NCI-H146 treated with DMSO at 0.1 percent for 48 hours (cell line): ENCODE measurements around the gene RIN1.

ENCODE experiments used
- DNase-seq: peaks from one replicate; lab custom pipeline; 2025; ENCODE audit not compliant: unreplicated experiment; lab: John Stamatoyannopoulos, UW

The RIN1 gene

DNA sequence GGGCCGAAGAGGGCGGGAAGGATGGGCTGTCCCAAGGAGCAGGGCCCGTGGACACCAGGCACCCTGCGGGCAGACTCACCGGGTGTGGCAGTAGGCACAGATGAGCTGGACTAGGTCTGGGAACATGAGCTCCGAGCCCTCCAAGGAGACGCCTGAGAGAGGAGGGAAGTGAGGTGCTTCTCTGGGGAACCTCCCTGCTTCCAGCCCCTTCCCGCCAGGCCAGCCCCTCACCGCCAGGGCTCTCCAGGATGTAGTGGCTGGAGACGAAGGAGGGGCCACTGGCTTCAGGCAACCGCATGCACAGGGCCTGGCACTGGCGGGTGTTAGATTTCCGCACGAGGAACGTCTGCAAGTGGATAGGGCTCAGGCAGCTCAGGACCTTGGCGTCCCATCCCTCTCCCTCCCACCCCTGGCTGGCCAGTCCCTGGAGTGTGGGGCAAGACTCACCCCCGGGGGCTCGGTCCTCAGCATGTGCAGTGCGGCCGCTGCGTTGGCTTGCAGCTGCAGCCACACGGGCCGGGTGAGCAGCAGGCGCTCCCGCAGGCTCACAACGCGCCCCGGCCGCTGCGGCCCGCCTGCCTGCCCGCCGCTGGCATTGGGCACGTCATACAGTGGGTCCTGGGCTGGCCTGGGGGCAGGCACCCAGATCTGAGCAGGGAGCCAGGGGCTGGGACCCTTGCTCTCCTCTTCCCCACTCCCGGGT is 552 bp downstream of the RIN1 start:
- DNase-seq: no peak

- DNase-seq: no peak
Measured at GRCh38 chr11:66334605-66335442, 1.4 kb downstream of the RIN1 start.

- no peak for DNase-seq
Measured at GRCh38 chr11:66333896-66334604, 2.2 kb downstream of the RIN1 start.

- DNase-seq: no peak
Measured at GRCh38 chr11:66333220-66333877, 2.9 kb downstream of the RIN1 start.

- DNase-seq: no peak
Measured at GRCh38 chr11:66332371-66333219, 3.6 kb downstream of the RIN1 start.

DNA sequence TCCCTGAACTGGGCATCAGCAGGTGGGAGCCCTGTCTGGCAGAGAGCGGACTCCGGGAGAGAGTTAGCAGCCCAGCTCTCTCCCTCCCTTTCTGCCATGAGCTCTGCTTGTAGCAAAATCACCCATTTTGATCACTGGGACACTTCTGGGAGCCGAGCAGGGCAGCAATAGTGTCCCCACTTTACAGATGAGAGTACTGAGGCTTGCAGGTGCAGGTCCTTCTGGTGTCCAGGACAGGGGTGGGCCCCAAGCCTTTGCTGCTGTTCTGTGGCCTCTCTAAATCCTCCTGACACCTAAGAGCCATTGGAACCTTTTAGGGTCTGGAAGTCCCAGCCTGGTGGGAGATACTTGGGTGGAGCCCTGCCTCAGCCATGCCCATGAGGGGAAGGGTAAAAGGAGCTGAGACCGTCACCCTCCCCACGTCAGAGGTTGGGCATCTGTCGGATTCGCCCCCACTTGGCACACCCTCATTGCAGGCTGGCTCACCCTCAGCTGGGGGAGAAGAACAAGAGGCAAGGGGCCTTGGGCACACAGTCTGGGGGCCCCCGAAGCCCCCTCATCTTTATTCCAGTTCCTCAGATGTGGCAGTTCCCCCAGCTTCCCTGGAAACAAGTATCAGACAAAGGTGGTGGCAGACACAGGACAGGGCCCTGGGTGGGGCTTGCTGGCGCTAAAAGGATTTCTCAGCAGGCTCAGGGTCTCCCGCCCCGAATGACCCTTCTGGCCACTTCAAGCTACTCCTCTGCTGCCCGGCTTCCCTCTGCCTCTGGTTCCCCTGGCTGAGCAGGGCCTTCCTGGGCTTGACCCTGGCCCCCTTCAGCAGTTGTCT is 4.5 kb downstream of the RIN1 start:
- no peak for DNase-seq

DNA sequence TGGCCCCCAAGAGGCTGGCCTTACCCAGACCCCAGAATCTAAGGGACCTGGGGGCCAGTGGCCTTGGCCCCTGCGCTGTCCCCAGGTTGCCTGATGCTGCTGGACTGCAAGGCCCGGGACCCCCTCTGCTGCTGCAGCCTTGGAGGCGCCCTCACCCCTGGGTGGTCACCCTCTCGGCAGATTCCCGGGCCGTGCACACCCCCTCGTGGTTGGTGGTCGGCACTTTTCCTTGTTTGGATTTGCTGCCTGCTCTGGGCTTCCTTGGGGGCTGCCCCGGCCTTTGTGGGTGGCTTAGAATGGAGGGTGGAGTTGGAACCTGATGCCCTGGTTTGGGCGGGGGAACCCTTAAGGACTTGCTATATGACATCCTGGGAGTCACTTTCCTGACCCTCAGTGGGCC is 5.3 kb downstream of the RIN1 start:
- DNase-seq: no peak

DNA sequence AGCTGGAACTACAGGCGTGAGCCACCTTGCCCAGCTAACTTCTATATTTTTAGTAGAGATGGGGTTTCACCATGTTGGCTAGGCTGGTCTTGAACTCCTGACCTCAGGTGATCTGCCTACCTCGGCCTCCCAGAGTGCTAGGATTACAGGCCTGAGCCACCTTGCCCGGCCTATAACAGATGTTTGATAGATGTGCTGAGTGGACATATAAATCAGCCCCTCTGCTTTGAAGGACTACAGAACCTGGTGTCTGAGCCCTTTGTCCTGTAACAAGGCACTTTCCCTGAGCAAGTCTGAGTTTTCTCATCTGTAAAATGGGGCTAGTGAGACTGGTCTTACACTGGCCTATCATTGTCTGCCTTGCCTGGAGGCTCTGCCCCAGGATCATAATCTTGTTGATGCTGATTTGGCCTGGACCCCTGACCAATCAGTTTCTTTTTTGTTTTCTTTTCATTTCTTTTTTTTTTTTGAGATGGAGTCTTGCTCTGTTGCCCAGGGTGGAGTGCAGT is 7.0 kb downstream of the RIN1 start:
- DNase-seq: no peak

- DNase-seq: peak; percentile 9
Measured at GRCh38 chr11:66328302-66329144, 7.7 kb downstream of the RIN1 start.

- no peak for DNase-seq
Measured at GRCh38 chr11:66328031-66328301, 8.3 kb downstream of the RIN1 start.

DNA sequence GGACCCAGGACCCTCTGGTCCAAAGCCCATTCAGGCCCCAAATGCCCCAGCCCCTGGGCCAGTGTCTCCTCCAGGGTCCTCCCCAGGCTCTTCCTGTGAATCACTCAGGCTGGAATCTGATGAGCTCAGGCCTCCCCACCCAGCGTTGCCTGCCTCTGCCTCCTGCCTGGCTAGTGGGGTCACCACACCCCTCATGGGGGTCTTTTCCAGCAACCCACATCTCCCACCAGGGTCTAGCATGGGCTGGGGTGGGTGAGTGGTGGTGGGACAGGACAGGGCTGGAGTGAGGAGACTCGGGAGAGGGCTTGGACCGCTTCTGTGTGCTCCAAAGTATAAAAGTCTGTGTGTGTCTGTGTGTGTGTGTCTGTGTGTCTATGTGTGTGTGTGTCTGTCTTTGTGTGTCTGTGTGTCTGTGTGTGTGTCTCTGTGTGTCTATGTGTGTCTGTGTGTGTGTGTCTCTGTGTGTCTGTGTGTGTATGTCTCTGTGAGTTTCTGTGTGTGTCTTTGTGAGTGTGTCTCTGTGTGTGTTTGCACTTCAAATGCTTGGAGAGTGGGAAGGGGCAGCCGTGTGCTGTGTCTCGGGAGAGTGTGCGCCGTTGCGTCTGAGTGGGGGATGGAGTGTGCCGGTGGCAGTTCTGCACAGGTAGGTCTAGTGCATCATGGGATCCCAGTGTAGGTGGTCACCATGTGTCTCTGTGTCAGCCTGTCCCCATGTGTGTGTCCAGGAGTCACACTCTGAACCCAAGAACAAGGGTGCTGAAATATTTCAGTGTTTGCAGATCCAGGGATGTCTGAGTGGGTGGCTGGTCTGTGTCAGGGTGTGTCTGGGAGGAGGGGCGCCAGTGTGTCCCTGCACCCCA is 8.8 kb downstream of the RIN1 start:
- no peak for DNase-seq

GRCh38 chr11:66326261-66327111 is 9.7 kb downstream of the RIN1 start:
- DNase-seq: no peak

DNA sequence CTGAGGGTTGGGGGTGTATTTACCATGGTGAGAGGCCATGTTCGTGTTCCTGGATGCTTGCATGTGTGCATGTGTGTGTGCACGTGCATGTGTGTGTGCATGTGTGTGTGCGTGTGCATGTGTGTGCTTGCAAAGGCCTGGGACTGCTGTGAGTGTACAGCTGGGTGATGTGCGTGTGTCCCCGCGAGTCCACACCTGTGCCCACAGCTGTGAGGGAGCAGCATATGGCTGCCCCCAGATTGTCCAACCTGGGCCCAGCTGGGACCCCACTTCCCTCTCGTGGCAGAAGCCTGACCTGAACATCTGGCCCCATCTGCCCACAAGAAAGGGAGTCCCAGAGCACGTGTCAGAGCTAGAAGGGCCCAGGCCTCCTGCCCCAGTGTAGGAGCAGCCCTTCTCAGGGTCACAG is 11.0 kb downstream of the RIN1 start:
- DNase-seq: no peak

GRCh38 chr11:66324664-66325063 is 11.6 kb downstream of the RIN1 start:
- no peak for DNase-seq

GRCh38 chr11:66323684-66324083 is 12.6 kb downstream of the RIN1 start:
- no peak for DNase-seq

DNA sequence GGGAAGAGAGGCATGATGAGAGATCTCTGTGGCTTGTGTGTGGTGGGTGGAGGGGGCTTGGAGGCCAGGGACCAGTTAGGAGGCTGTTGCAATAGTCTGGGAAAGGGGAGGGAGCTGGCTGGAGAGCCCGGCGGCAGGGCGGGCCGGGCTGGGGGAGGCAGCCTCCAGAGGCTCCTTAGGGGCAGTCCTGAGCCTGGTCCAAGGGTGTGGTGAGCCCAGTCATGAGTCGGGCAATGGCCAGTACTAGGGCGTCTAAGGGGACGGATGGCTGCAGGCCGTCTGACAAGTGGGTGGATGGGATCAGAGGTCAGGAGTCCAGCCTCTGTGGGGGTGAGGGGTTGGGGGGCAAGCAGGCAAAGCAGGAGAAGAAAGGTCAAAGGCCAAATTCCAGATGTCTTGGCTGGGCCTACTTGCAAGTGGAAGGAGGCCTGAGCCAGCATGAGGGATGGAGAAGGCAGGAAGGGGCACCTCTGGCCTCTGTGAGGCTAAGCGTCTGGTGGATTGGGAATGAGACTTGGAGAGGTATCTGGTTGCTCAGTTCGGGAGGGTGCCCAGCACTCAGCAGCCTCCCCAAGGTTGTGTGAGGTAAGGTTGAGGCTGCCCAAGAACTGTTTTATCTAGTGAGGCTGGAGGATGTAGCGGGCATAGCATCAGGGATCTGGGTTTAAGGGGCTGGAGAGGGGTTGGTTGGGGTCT is 13.4 kb downstream of the RIN1 start:
- DNase-seq: no peak
